Measurements from ENCODE around the gene SMAD3.

Gene SMAD3

GRCh38 chr15:67185621-67186225 lies 120.3 kb downstream of the SMAD3 start:
- DNase-seq: no peak

- peak; percentile 38 for DNase-seq
Measured at GRCh38 chr15:67186226-67186649, 120.8 kb downstream of the SMAD3 start.

DNA sequence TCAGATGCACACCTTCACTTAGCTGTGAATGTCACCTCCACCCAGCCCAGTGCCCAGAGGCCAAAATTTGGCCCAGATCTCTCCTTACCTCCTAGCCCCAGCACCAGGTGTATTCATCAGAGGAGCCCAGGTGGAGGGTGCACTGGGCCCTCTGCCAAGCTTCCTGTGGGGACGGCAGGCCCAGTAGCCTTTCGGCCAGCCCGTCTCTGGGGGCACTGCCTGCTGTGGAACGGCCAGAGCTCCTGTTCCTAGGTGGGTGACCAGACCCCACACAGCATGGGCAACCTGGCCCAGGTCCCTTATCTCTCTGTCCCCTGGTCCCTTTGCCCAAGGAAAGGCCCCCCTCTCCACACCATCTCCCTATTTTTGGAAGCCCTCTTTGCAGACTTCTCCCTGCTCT lies 121.3 kb downstream of the SMAD3 start:
- no peak for DNase-seq

DNA sequence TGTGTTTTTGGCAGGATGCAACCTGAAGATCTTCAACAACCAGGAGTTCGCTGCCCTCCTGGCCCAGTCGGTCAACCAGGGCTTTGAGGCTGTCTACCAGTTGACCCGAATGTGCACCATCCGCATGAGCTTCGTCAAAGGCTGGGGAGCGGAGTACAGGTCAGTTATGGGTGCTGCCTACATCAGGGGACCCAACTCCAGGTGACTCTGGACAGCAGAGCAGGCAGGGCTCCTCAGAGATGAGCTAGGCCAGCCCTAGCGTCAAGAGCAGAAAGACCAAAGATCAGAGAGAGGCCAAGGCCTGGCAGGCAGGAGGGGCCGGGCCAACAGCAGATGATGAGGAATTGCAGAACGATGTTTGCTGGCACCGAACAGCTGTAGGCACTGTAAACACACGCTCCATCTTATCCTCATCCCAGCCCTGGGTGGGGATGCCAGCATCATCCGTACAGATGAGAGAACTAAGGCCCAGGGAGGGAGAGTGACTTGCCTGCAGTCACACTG lies 122.0 kb downstream of the SMAD3 start:
- DNase-seq: no peak

DNA sequence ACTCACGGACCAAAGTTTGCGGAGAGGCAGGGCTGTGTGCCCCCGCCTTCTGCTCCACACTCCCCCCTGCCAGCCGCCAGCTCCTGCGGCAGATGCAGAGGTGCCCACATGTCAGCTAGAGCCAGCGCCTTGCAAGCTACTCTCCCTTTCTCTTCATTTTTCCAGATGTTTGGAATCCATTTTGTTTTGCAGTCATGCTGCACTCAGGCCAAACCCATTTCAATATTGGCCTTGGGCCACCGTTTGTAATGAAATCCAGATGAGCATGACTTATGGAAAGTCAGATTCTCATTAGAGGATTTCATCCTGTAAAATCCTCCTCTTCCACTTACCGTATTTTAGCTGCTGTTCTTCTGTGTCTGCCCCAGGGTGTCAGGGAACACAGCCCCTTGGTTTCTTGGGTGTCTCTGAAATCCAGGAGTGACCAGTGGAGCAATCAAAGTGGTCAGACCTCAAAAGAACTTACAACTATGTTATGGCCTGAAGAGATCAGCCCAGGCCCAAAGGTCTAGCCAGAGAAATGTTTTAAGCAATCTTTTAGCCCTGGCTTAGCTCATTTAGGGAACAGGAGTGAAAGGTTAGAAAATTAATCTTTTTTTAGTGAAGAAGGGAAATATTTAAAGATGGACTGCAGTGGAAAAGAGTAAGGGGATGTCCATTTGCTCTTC lies 123.3 kb downstream of the SMAD3 start:
- DNase-seq: no peak

DNA sequence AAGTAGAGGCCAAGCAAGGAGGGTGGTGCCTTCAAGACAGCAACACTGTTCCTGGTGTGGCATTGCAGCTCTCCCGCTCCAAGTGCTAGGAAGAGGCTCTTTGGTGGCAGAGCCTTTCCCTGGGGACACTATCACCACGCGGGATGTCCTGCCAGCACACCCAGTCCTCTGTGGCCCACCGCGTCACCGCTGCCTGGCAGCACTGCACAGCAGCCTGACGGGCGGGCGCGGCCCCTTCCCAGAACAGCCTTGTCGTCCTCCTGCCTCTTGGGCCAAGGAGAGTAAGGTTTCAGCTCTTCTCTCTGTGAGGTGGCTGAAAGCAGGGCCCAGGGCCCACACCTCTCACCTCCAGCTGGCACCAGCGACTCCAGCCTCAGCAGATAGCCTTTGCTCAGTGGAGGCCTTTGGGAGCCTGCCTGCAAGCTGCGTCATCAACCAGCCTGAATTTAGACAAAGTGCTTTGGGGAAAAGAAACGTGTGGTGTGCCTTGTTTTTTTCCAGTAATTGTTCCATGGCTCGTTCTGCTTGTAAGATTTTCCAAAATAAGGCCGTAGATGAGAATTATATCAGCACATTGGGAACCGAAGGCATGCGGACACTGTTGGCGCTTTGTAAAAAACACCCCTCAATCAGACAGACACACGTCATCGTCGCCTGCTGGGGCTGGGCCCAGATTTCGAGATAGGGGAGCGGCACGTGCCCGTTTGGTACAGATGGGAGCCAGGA lies 124.1 kb downstream of the SMAD3 start:
- no peak for DNase-seq

GRCh38 chr15:67190326-67190725 lies 124.9 kb downstream of the SMAD3 start:
- no peak for DNase-seq

- no peak for DNase-seq
Measured at GRCh38 chr15:67190813-67191212, 125.4 kb downstream of the SMAD3 start.

GRCh38 chr15:67192185-67192820 lies 126.9 kb downstream of the SMAD3 start:
- DNase-seq: no peak

DNA sequence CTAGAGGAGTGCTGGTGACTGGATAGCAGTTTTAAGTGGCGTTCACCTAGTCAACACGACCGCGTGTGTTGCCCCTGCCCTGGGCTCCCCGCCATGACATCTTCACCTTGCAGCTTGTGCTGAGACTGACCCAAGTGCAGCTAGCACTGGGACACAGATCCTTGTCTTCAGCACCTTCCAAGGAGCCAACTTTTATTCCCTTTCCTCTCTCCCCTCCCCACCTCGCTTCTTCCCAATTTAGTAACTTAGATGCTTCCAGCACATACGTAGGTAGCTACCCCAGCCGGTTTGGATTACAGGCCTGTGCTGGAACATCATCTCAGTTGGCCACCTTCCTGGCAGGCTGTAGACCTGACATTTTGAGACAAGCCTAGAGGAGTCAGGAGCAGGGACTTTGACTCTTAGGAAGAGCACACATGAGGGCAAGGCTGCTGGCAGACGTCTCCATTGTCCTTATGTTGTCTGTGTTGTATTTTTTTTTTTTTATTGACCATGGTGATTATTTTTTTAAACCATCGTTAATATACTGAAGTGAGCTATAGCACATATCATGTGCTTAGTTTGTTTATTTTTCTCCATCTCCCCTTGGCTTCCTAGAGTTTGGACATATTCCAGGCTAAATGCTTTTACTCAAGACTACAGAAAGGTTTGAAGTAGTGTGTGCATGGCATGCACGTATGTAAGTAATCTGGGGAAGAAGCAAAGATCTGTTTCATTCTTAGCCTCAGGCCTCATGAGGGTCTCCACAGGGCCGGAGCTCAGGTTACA lies 128.0 kb downstream of the SMAD3 start:
- DNase-seq: no peak

- DNase-seq: no peak
Measured at GRCh38 chr15:67194171-67195114, 129.0 kb downstream of the SMAD3 start.

DNA sequence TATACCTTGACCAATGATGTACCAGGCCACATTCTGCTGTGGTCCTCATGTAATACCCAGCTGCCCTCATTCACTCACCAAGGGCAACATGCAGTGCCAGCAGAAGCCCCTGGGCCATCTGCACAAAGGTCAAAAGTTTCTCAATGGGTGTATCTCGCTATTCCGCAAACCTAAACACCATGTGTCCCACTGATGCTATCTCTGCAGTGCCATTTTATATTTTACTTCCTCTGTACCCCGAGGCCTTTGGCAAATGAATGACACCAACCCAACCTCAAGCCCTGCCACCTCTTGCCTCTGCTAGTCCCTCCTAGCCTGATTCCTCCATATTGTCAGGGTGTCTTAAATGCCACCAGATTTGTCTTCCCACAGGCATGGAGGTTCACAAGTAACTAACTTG lies 129.9 kb downstream of the SMAD3 start:
- DNase-seq: no peak

GRCh38 chr15:67196222-67196621 lies 130.8 kb downstream of the SMAD3 start:
- no peak for DNase-seq

DNA sequence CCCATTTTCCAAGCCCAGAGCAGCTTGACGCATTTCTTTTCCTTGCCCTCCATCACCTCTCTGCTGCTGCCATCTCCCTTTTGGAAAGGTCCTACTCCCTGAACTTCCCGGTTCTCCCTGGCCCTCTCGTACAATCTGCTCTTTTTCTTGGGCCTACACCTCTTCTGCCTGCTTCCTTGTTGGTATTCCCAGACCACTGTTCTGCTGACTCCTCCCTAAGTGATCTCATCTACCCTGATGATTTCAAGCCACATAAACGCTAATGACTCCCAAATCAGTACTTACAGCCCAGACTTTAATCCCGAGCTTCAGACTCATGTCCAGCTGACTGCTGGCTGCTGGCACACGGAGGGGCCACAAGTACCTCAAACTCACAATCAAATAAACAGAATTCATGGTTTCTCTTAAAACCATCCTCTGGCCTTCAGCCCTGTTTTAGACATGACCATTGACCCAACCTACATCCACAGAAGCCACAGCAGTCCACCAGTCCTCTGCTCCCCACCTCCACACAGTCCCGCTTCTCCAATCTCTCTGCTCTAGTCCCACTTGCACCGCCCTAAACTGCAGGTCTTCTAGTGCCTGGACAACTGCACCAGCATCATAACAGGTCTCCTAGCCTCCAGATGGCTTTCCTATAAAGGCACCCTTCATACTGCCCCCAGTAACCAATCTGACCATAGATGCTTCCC lies 131.4 kb downstream of the SMAD3 start:
- no peak for DNase-seq

DNA sequence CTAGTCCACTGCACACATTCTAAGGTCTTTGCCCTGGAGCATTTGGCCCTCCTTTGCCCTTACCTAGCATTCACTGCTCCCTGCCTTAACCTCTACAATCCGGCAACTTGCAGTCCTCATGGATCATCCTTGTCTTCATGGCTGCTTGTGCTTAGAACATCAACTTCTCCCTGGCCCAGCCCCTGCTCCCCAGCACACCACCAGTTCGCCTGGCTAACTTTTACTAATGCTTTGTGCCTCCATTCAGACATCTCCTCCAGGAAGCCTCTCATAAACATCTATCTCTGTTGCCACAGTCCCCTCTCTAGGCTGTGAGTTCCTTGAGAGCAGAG lies 131.9 kb downstream of the SMAD3 start:
- DNase-seq: no peak

- no peak for DNase-seq
Measured at GRCh38 chr15:67198157-67198754, 132.9 kb downstream of the SMAD3 start.

DNA sequence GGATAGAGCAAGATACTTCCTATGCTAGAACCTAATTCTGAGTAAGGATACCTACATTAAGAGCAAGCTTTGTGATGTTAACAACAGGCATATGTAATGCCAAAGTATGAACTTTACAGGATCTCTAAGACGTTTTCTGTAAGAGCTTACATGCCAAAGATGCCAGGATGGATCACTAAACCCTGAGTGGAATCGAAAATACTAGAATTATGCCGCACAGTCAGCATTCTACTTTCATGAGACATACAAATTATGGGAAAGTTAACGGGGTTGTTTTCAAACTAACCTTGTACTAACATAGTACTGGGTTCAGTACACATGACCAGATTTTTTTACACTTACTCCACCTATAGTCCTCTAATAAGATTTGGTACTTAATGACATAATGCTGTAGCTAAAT lies 134.0 kb downstream of the SMAD3 start:
- no peak for DNase-seq

DNA sequence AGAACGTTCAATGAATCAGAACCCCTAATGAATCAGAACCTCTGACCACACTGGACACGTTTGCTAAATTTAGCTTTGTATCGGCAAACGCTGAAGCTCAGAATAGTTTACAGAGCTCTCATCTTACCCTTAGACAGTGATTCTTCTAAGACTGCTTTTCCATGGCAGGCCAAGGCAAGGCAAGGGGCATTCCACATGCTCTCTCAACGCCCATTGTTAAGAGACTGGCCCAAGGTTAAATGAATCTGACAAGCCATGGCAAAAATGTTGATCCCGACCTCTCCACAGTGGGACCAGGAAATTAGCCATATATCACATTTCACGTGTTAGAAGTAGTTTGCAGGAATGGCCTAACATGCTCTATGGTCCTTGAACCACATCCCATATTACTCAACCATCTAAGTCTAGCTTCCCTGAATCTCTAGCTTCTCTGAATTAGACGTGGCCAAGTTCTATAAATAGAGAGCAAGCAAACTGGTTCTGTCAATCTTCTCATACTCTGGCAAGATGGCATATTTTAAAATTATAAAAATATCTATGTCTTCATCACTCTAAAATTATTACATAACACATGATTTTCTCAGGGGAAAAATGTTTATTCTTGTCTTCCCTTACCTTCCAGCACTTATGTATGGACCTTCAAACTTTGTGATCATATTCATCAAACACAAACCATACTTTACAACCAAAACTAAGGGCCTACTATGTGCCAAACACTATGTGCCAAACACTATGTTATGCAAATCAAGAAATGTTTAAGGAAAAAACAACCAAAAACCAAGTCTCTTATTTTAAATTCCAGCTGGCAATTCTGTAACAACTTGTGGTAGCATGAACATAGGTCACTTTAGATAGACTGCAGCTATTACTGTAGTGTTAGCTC lies 134.7 kb downstream of the SMAD3 start:
- peak; percentile 9 for DNase-seq

DNA sequence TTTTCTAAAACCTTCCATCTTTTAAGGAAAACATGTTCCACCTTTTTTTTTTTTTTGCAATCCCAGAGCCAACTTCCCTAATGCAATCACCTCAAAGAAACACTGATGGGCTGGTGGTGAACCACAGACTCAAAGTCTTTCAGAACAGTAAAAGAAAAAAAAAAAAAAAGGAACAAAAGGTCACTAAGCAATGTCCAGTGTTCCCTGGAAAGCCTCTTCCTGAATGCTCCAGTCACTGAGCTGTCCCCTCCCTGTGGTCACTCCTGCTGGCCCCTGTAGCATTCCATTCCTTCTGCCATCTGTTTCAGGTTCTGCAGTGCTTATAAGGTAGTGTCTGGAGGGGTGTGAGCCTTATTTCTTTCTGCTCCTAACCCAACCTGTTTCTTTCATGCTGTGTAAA lies 135.7 kb downstream of the SMAD3 start:
- no peak for DNase-seq

- no peak for DNase-seq
Measured at GRCh38 chr15:67202091-67202490, 136.7 kb downstream of the SMAD3 start.
